Liver (tissue), 3 donors: ENCODE measurements around the gene RAPGEF2.

ENCODE experiments used
- CTCF ChIP-seq: fragments of 150-350 bp; IDR thresholded peaks from 2 replicates; pipeline ENCODE4 v1.5.1; 2017; ENCODE audit warnings: improper control_type of control experiment, low read depth, low read length; ENCODE audit not compliant: missing input control
- EGR1 ChIP-seq, 2 donors: IDR thresholded peaks; 2 replicates each; pipeline ENCODE4 v1.6.1; 2016 to 2018; ENCODE audit warnings: antibody characterized with exemption in 2 of 2, low read depth in 2 of 2
- GABPA ChIP-seq, 2 donors: IDR thresholded peaks in 1 of 2; conservative IDR thresholded peaks in 1 of 2; 2 replicates each; pipeline ENCODE4 v1.6.1; 2016; ENCODE audit warnings: antibody characterized with exemption in 2 of 2, mild to moderate bottlenecking in 1 of 2, moderate library complexity in 1 of 2
- JUND ChIP-seq, 2 donors: IDR thresholded peaks; 2 replicates each; pipeline ENCODE4 v1.6.1; 2016; ENCODE audit warnings: antibody characterized with exemption in 2 of 2
- MAX ChIP-seq: IDR thresholded peaks from 2 replicates; pipeline ENCODE4 v1.6.1; 2016; ENCODE audit warnings: antibody characterized with exemption
- RAD21 ChIP-seq, 2 donors: IDR thresholded peaks; 2 replicates each; pipeline ENCODE4 v1.6.1; 2016; ENCODE audit warnings: antibody characterized with exemption in 2 of 2, mild to moderate bottlenecking in 2 of 2
- REST ChIP-seq: IDR thresholded peaks from 2 replicates; pipeline ENCODE4 v1.6.1; 2016; ENCODE audit warnings: antibody characterized with exemption, mild to moderate bottlenecking
- RXRA ChIP-seq, 2 donors: IDR thresholded peaks; 2 replicates each; pipeline ENCODE4 v1.6.1; 2017 to 2018; ENCODE audit warnings: antibody characterized with exemption in 2 of 2, mild to moderate bottlenecking in 1 of 2
- SP1 ChIP-seq: IDR thresholded peaks from 2 replicates; pipeline ENCODE4 v1.6.1; 2018; ENCODE audit warnings: antibody characterized with exemption, mild to moderate bottlenecking
- TAF1 ChIP-seq: conservative IDR thresholded peaks from 2 replicates; pipeline ENCODE4 v1.6.1; 2016; ENCODE audit warnings: antibody characterized with exemption, mild to moderate bottlenecking
- YY1 ChIP-seq: IDR thresholded peaks from 2 replicates; pipeline ENCODE4 v1.6.1; 2016; ENCODE audit warnings: antibody characterized with exemption, mild to moderate bottlenecking
- donor health status: healthy.
- donor health status: healthy.

GRCh38 chr4:159071969-159072765 is 30.7 kb upstream of the RAPGEF2 start:
- TF ChIP-seq CTCF = no peak
- TF ChIP-seq REST = no peak
- TF ChIP-seq TAF1 = no peak
- no peak for TF ChIP-seq EGR1 (IDR thresholded peaks at IDR 0.05; ENCODE audit: low read depth in 2 of 2)
- TF ChIP-seq SP1 = no peak
- no peak for TF ChIP-seq JUND (IDR thresholded peaks at IDR 0.05)
- TF ChIP-seq GABPA (IDR thresholded peaks at IDR 0.05 in 1 of 2, conservative IDR thresholded peaks at IDR 0.05 in 1 of 2) = no peak
- no peak for TF ChIP-seq RAD21 (IDR thresholded peaks at IDR 0.05)
- no peak for TF ChIP-seq MAX
- no peak for TF ChIP-seq RXRA (IDR thresholded peaks at IDR 0.05)
- TF ChIP-seq YY1 = no peak
